GM12801 (cell line): Measurements from ENCODE around the gene RNU6-9.

Experiments
- TF ChIP-seq, protein P1 (sequence below): IDR thresholded peaks from one replicate; pipeline ENCODE4 v1.5.1; 2011; ENCODE audit warnings: control low read depth; ENCODE audit not compliant: insufficient read length; ENCODE audit errors: extremely low read depth

Gene RNU6-9

DNA sequence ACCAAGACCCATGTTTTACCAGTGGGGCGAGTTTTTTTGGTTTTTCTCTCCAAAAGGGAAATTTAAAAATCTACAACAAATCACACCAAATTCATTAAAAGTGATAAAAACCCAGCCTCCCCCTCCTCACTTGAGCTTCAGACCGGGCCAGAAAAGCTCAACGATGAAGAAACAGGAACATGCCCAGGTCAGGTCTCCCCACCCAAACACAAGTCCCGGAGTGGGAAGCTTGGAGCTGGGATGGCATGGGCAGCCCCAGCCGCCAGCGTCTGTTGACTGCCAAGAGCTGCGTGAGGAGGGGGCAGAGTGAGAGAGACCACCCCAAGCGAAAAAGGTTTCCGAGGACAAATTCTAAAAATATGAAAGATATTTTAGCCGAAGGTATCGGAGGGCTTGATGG, 3.7 kb downstream of the RNU6-9 start:
- TF ChIP-seq, protein P1, sequence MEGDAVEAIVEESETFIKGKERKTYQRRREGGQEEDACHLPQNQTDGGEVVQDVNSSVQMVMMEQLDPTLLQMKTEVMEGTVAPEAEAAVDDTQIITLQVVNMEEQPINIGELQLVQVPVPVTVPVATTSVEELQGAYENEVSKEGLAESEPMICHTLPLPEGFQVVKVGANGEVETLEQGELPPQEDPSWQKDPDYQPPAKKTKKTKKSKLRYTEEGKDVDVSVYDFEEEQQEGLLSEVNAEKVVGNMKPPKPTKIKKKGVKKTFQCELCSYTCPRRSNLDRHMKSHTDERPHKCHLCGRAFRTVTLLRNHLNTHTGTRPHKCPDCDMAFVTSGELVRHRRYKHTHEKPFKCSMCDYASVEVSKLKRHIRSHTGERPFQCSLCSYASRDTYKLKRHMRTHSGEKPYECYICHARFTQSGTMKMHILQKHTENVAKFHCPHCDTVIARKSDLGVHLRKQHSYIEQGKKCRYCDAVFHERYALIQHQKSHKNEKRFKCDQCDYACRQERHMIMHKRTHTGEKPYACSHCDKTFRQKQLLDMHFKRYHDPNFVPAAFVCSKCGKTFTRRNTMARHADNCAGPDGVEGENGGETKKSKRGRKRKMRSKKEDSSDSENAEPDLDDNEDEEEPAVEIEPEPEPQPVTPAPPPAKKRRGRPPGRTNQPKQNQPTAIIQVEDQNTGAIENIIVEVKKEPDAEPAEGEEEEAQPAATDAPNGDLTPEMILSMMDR = no peak

- TF ChIP-seq, protein P1 = no peak
These were observed 4.3 kb downstream of the RNU6-9 start for GRCh38 chr19:897442-898039.

- TF ChIP-seq, protein P1 = no peak
These were observed 5.4 kb downstream of the RNU6-9 start for GRCh38 chr19:898663-899062.

DNA sequence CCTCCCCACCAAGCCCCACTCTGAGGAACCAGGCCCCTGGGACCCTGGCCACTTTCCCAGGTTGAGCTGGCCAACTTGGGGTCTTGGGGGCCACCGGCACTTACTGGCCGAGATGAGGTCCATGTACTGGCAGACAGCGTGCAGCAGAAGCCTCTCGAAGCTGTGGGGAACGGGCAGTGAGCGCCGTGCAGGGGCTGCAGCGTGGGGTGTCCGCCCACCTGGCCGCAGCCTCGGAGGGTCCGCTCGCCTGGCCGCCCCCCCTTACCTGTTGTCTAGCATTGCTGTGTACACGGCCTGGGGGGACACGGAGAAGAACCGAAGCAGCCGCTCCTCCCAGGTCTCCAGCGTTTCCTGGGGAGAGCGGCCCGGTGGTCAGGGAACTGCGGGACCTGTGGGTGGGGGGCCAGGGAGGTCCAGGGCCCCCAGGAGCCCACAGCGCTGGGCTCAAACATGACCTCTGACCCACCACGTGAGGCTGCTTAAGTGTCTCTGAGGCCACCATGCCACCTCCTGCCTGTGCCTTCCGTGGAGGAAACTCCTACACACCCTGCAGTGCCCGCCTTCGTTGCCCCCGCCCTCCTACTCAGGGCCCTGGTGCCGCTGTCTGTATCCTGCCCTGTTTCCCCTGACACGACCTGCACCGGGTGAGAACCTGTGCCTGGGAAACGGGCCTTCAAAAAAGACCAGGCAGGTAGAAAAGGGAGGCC, 6.2 kb downstream of the RNU6-9 start:
- TF ChIP-seq, protein P1 = no peak

GRCh38 chr19:900043-900301, 6.7 kb downstream of the RNU6-9 start:
- TF ChIP-seq, protein P1 = no peak

DNA sequence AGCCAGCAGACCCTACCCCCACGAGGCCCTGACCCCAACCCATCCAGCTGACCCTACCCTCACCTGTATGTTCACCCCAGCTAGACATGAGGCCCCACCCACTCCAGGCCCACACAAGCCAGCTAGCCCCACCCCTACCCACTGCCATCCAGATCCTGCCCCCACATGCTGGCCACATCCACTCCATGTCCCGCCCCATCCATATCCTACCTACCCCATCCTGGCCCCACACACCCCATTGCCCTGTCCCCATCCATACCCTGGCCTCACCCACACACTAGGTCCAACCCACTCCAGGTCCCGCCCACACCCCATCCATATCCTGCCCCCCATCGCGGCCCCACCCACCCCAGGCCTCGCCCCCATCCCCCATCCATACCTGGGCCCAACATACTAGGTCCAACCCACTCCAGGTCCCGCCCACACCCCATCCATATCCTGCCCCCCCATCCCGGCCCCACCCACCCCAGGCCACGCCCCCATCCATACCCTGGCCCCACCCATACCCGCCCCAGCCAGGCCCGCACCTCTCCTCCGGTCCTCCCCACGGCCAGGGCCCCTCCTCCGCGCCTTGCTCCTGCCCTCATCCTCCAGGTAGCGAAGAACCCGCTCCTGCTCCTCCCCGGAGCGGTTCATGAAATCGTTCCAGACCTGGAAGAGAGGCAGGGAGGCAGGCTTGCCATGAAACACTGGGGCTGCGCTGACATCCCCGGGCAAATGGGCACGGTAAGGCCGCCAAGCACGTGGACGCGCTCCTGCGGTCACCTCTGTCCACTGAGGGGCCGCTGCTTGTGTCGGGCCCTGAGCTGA, 7.2 kb downstream of the RNU6-9 start:
- TF ChIP-seq, protein P1 = no peak

DNA sequence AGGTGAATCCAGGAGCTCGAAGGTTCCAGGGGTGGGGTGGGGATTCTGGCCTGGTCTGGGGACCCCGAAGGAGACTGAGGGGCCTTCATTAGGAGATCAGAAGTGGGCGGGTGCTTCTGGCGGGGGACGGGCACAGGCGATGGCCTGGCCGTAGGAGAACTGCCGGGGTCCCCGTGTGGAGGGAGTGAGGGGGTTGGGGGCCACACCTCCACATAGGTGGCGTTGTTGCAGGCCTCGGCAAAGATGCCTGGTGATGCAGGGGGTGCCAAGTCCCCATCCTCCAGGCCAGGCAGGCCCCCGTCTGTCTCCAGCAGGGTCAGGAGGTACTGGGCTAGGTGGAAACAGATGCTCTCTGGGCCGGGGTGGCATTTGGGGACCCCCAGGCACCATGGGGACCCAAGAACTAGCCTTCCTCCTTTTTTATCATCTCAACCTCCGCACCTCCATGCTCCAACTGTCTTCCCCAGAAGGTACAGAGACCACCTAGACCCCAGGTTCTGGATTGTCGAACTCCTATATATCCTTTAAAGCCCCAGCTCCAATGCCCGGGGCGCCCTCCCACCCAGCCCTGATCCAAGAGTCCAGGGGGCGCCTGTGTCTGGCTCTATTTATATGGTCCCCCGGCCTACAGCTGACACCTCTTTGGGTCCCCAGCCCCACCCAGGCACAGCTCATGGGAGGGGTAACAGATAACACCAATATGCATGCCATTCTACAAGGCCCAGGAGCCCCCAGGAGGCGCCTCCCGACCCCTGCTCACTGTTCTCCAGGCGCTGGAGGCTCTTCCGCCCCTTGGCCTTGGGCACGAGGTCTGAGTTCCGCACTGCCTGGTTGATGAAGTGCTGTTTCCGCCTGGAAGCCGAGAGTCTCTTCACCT, 8.2 kb downstream of the RNU6-9 start:
- TF ChIP-seq, protein P1 = no peak
